Measurements from ENCODE around the gene TBX15. TPM values are rescaled to one million over a fixed set of nuclear protein-coding genes. Genes with fewer than 3 reads are reported as not detected.
A peak's percentile ranks its signal among the peaks of the same experiment; 100 is the strongest.

Gene TBX15
- total and polyA plus RNA-seq, 8 donors, result 0.05 to 0.14 (median 0.09) TPM; not detected in 3

GRCh38 chr1:119003413-119004128 lies 15.4 kb upstream of the TBX15 start:
- WGBS, 2 donors, result 49 to 64% methylated on average over 14 of the region's 14 CpGs
- FAIRE-seq, result no peak
- H3K4me1 ChIP-seq, result peaks cover 0 to 26% (median 7%) of the 10 kb centered on the region in 3 donors

GRCh38 chr1:119002028-119002686 lies 14.0 kb upstream of the TBX15 start:
- 12% methylated on average over 16 of the region's 16 CpGs for WGBS, 2 donors
- FAIRE-seq (no peak), ATAC-seq (peak in 3 of 4 donors; percentile 54 to 66 (median 60)), DNase-seq (no peak)
- Histone ChIP-seq H3K9me3 (no peaks in the 10 kb centered on the region), H3K27ac (no peak overlapping the region), H3K4me1 (peaks cover 0 to 18% (median 0%) of the 10 kb centered on the region in 3 donors), H3K4me3 (no peak overlapping the region), H3K27me3 (peaks cover 0 to 54% (median 11%) of the 10 kb centered on the region in 4 donors), H3K36me3 (no peaks in the 10 kb centered on the region)
- intact Hi-C loops (cut with DNase I), result loop anchor here in 1 of 3 donors (10.0 kb wide), 1 partner anchor 847 kb away; no protein-coding TSS in a partner anchor
- TF ChIP-seq CTCF (IDR thresholded peaks at IDR 0.05), result no peak

More at GRCh38 chr1:119003413-119004128, 15.4 kb upstream of the TBX15 start:
- intact Hi-C loops (cut with DNase I), result loop anchor here in 1 of 3 donors (10.0 kb wide), 1 partner anchor 849 kb away; no protein-coding TSS in a partner anchor
- Histone ChIP-seq H3K4me3 (no peak overlapping the region), H3K27ac (no peak overlapping the region), H3K27me3 (peaks cover 0 to 56% (median 14%) of the 10 kb centered on the region in 4 donors), H3K36me3 (no peaks in the 10 kb centered on the region), H3K9me3 (no peaks in the 10 kb centered on the region)
- DNase-seq, result no peak
- no peak for TF ChIP-seq CTCF (IDR thresholded peaks at IDR 0.05)
- ATAC-seq, result no peak

- no peak for TF ChIP-seq CTCF (IDR thresholded peaks at IDR 0.05)
- ATAC-seq (peak in 3 of 4 donors; percentile 29 to 55 (median 54)), FAIRE-seq (no peak), DNase-seq (peak in 1 of 6 donors; percentile 58)
- H3K4me3 ChIP-seq, result peak overlapping the region in 1 of 4 donors; percentile 23
- no peaks in the 10 kb centered on the region for H3K36me3 ChIP-seq
- WGBS, 2 donors, result 4% methylated on average over 45 to 49 of the region's 49 CpGs
- peaks cover 0 to 11% (median 0%) of the 10 kb centered on the region in 3 donors for H3K4me1 ChIP-seq
- H3K27ac ChIP-seq, result no peak overlapping the region
- H3K27me3 ChIP-seq, result peaks cover 0 to 55% (median 8%) of the 10 kb centered on the region in 4 donors
- H3K9me3 ChIP-seq, result no peaks in the 10 kb centered on the region
- intact Hi-C loops (cut with DNase I), result loop anchor here in 1 of 3 donors (10.0 kb wide), 1 partner anchor 847 kb away; no protein-coding TSS in a partner anchor
Measured at GRCh38 chr1:119001181-119002027, 13.3 kb upstream of the TBX15 start.

GRCh38 chr1:119000371-119001180 lies 12.4 kb upstream of the TBX15 start:
- WGBS, 2 donors, result 7 to 8% methylated on average over 44 of the region's 44 CpGs
- intact Hi-C loops (cut with DNase I), result loop anchor here in 1 of 3 donors (10.0 kb wide), 1 partner anchor 846 kb away; no protein-coding TSS in a partner anchor
- Histone ChIP-seq H3K36me3 (no peaks in the 10 kb centered on the region), H3K9me3 (no peaks in the 10 kb centered on the region), H3K27ac (no peak overlapping the region), H3K4me3 (peak overlapping the region in 1 of 4 donors; percentile 23), H3K27me3 (peaks cover 0 to 47% (median 7%) of the 10 kb centered on the region in 4 donors), H3K4me1 (peaks cover 0 to 11% (median 0%) of the 10 kb centered on the region in 3 donors)
- no peak for FAIRE-seq
- ATAC-seq, result peak in 1 of 4 donors; percentile 22
- TF ChIP-seq CTCF (IDR thresholded peaks at IDR 0.05), result no peak
- DNase-seq, result no peak

Measured in pancreas (tissue), 10 donors.